ENCODE data around the gene GTF3C1.

The GTF3C1 gene

DNA sequence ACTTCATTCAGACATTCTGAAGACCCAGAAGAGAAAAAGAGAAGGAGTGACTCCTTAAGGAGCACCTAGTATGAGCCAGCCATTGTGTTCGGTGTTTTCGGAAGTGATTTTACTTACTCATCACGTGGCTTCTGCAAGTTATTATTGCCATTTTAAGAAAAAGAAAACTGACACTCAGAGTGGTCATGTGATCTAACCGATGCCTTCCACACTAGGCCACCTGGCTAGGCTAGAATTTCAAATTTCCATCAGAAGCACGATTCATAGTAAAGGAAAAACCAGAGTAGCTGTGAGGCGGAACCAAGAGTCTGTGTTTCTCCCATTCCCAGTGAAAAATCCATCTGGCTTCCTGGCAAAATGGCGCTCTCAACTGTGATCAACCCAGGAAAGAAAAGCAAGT is 32.0 kb downstream of the GTF3C1 start:
- no peak for DNase-seq (ENCODE audit: low spot score)

DNA sequence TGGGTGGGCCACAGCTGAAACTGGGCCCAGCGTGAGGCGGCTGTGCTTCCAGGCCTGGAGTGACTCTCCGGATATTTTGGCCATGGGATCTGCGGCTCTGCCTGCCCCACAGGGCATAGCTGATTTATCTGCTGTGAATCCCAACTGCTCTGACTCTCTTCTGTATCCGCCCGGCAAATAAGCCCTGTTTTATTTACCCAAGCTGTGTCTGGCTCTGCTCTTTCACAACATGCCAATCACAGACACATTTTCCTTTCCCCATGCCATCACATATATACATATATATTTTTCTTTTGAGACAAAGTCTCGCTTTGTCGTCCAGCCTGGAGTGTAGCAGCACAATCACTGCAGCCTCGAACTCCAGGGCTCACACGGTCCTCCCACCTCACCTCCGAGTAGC is 33.3 kb downstream of the GTF3C1 start:
- no peak for DNase-seq (ENCODE audit: low spot score)

DNA sequence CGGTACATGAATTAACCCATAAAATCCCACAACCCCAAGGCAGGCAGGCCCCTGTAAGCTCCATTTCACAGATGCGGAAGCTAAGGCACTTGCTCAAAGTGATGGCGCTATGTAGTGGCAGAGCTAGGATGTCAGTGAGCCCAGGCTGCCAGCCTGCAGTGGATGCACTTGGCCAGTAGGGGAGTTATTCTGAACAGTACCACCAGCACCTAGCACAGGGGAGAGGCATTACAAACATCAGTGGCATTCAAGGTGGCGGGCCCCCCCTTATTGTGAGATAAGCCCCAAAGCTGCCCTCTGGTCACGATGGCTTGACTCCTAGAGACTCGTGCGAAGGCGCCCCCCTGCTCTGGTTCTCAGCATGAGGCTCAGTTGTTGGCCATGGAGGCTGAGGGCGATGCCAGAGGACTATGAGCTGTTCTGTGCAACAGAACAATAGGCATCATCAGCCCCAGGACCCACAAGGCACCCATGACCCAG is 33.8 kb downstream of the GTF3C1 start:
- no peak for DNase-seq (ENCODE audit: low spot score)

DNA sequence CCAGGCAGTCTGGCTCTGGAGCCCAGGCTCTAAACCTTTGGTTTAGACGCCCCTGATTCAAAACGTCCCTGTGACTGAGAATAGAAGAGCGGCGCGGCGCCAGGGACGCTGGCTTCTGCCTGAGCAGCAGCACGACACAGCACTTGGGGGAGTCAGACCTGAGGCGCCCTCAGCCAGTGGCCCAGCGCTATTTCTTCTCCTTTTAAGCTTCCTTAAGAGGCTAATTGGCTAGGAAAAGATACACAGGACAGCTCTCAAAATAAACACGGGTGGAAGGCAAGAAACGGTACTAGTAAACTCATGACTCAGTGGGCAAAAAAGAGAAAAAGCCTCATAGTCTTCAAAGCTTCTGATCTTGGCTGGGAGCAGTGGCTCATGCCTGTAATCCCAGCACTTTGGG is 34.9 kb downstream of the GTF3C1 start:
- DNase-seq (ENCODE audit: low spot score), result no peak

DNA sequence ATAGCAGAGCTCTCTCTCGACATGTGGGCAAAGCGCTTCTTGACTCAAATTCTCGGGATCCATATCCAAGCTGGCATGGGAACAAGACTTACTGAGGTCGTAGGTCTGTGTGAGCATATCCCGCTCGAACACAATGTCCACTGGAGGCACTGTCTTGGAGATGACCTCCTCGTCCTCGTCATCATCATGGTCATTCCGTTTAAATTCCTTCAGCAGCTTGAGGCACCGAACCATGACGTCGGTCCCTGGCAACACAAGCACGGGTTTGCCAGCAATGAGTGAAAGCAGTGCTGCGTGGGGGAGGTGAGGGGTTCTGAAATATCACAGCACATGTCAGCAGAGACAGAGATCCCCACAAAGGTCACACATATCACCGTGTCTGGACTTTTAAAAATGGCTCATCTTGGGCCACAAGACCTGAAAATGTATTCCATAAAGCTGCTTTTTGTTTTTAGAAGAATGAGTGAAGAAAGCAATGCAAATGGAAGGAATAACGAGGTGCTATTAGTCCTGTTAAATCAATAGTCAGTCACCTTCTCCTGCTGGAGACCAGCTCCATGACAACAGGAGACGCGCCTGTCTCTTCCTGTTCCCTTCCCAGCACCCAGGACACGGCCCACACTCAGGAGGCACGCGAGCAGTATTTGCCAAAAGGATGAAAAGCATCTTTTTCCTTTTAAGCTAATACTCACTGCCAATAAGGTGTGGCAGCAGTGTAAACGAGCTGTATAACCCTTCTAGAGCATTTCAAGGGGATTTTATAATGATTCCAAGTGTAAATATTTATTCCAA is 37.9 kb downstream of the GTF3C1 start:
- no peak for DNase-seq (ENCODE audit: low spot score)

DNA sequence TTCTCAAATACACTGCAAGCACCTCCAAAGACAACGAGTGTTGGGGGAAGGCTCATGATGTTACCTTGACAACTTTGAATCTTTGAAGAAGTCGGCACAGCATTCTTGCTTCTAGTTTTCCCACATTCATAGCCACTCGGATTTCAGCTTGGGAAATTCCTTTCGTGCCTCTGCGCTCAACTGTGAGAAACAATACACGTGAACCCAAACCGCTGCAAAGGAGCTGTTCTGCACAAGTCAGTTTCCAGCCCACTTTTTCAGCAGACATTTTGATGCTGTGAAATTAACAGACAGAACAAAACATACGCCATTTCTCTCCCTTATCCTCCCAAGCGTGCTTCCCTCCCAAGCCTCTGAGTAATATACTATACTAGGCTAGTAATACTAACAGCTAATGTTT is 41.2 kb downstream of the GTF3C1 start:
- no peak for DNase-seq (ENCODE audit: low spot score)

DNA sequence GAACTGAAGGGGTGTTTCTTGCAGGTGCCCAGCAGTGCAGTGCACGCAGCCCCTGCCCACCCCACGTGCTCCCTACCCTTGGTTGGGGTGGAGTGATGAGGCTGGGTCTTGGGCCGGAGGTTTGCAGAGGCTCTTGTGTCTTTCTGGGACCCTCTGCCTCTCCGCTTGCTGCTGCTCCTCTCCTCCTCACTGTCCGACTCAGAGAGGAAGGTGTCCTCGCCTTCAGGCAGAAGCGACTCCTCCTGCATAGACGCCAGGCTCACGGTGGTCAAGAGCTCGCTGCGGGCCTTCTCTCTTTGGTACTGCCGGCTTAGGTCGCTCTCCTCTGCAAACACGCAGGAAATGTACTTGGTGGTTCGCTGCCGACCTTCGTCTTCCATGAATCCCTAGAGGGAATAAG is 42.9 kb downstream of the GTF3C1 start:
- no peak for DNase-seq (ENCODE audit: low spot score)

DNA sequence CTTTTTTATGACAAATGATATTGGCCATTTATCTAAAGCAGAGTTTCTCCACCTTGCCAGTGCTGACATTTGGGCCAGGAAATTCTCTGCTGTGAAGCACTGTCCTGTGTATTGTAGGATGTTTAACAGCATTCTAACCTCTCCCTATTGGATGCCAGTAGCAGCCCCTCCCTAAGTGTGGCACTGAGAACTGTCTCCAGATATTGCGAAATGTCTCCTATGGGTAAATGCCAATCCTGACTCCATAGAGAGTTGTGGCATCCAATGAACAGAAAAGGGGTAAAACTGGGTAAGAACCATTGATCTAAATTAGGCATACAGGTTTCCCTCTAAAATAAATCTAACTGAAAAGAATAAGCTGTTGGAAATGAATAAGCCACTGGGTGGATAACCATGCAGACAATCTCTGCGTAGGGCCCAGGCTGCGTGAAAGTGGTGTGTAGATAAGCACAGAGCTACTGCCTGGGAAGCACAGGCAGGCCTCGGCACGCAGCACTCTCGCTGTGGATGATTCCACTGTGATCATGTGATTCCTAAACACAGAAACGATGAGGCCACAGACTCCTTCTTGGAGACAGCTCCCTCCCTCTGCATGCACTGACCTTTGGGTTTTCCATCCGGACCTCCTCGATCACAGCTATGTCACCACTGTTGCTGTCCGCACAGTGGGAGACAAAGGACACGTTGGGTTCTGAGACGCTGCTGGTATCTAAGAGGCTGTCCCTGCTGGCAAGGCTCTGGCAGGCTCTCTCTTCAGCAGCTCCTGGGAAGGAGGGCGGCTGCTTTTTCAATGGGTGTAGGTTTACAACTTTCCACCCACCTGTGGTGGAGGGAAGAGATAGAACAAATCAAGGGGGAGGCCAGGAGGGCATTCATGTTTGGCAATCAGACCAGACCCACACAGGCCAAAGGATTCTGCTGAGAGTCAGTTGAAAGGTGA is 44.1 kb downstream of the GTF3C1 start:
- DNase-seq (ENCODE audit: low spot score), result no peak

DNA sequence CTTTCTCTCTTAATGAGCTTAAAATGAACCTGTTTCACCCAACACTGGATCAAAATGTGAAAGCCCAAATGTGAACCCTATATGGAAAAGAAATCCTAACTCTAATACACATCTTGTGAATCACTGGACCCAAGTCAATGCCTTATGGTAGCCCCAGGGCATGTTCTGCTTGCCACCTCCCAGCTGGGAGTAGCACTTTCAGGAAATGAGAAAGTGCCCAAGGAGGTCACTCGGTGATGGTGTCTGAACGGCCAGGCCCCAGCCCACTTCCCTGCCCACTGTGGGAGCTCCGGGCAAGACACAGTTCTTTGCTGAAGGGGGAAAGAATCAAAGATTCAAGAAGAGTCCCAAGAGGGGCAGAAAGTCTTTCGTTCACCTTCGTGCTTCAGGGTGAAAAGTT is 46.1 kb downstream of the GTF3C1 start:
- DNase-seq (ENCODE audit: low spot score), result no peak

DNA sequence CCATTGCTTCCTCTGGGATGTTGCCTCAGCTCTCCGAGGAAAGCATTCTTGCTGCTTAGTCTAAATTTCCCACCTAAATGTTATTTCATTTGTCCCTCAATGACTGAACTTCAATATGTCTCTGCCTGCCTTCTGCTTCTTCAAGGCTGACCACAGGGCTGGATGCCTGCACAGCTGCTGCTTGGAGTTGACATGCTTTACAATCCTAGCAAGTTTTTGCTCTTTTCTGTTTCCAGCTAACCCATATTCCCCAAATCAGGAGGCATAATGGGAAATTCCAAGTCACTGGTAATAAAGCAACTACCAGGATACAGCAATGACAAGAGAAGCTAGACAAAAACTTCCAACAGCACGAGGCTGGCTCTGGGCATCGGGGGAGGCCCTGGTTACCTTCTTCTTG is 48.9 kb downstream of the GTF3C1 start:
- no peak for DNase-seq (ENCODE audit: low spot score)

DNA sequence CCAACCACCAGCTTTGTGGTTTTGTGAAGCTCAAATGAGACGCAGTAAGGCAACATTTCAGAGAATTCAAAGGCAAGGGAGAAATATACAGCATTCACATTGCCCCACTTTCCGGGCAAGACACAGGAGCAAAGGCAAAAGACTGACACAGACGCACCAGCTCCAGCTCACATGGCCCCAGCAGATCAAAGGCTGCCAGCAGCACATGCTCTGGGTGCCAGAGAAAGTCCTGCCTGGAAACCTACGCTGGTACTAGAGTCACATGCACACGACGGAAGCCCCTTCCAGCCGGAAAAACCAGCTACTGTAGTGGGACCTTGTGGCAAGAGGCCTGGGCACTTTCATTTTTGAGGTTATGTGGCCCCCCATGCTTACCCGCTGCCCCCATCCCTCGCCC is 50.1 kb downstream of the GTF3C1 start:
- no peak for DNase-seq (ENCODE audit: low spot score)

DNA sequence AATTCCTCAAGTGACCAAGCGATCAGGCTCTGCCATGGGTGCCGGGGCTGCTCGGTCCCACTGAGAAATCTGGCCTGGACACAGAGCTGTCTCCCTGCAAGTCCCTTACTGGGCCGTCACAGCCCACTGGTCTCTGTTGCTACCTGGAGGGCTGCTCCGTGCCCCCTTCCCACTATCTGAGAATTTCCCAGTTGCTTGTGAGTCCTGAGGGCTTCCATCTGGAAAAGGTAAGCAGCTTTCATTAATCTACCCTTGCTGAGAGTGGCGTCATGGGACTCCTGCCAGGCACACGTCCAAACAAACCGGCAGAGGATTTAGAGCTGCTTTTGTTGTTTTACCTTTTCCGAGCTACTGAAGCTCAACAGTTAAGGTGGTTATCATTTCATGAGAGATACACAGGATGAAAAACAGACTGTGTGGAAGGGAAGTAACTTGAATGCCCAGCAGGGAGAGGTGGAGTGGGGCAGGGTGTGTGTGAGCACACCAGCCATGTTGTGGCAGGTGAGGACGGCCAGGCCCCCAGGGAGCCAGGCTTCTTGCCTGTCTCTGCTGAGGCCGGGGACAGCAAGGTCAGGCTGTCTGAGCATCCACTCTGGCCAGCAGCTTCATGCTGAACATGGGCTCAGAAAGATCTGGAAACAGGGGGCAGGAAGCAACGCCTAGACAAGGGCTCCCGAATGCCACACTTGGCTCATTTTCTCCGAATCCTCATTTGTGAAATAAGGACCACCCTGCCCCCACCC is 50.6 kb downstream of the GTF3C1 start:
- DNase-seq (ENCODE audit: low spot score), result no peak

DNA sequence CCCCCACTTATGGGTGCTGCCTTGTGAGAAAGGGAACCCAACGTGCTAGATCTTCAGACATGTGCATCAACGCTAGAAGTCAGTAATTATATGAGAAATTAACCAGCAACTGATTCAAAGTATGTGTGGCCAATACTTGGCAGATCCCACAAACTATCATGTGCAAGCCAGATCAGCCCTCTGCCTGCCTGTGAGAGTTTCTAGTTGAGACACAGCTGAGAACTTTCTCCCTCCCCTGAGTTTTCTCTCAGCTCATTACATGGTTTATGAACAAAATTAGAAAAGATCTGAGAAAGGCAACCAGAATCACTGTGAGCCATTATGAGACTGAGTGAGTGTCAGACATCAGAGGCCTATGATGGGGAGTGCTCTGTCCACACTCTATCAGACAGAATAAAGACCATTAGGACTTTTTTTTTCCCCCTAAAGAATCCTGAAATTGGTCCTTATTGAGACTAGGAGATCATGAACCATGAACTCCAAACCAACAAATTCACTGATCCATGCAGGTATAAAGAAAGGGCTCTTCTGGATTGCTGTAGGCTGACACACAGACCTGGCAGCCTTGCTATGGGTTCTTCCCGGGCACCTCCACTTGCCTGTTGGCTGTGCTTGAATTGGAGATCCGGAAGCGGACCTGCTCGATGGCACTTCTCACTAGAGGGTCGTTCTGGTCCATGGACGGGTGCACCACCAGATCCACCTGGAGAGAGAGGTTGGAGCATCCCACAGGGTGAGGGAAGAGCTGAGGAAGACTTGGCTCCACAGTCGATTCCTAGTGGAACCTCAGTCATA is 51.5 kb downstream of the GTF3C1 start:
- no peak for DNase-seq (ENCODE audit: low spot score)

DNA sequence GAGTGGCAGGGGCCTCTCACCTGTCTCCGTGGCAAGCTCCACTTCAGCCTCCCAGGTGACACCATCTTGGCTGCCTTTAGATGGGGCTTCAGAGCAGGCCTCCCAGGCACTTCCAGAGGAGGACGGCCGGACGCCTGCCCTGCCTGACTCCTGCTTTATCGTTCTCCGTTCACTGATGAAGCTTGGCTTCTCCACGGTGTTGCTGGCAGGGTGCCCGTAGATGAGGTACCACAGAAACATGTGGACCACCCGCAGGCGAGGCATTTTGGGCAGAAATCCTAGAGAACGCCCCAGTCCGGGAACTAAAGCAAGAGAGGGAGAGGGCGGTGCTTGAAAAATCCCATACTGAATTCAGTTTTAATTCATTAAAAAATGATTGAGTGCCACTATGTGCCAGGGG is 54.5 kb downstream of the GTF3C1 start:
- no peak for DNase-seq (ENCODE audit: low spot score)

DNA sequence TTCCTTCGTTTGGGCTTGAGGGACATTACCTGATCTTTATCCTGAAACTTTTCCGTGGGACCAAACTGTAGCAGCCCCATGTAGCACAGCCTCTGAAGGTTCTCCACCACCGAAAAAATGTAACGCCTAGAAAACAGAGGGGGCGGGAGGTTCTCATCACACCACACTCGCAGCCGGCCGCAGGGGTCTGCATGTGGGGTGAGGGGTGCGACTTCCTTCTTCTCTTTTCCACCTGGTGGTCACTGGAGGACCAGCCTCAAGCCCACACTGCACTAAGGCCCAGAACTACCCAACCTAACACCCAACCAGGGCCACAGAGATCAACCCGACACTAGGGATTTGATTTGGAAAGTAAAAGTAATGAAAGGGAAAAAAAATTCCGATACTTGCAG is 57.1 kb downstream of the GTF3C1 start:
- no peak for DNase-seq (ENCODE audit: low spot score)

DNA sequence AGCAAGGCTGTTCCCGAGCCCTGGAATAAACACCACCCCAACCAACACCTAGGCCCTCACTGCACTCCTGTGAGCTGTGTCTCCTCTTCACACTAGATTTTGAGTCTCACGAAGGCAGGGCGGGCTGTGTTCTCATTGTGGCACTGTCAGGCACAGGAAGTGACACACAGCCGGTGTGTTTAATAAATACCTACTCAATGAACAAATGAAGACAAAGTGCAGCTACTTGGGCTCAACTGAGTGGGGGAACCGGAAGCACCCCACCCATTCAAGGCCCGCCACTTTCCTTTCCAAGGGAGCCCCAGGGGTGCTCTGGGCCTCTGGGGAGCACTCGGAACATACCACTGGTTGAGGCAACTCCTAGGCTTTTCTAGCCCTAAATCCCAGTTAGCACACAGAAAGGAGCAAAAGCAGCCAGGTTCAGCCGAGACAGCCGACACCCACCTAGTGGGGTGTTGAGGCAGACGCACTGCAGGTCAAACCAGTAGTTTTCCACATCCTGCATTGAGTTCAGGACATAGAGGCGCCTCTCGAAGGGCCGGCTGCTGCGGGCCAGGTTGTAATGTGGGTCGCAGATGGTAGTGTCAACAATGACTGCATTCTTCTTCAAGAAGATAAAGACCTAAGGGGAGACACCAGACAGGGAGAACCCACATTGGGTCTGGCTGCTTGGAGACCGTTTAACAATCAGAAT is 57.7 kb downstream of the GTF3C1 start:
- peak; percentile 4 for DNase-seq (ENCODE audit: low spot score)

DNA sequence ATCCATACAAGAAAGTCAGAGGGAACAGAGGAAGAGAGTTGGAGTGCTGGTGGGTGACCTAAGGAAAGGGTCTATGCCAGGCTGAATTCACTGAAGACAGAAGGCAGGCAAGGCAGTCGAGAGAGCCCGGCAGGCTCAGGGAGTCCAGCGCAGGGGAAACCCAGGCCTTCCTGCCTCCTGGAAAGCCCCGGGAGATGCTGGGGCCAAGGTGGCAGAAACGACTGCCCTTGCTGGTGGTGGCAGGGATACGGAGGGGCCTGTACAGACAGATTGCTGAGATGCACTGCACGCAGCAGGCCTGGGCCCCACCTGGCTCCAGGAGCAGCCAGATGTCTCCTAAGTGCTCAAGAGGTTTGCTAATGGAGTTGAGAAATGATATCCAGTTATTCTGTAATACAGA is 59.8 kb downstream of the GTF3C1 start:
- no peak for DNase-seq (ENCODE audit: low spot score)

DNA sequence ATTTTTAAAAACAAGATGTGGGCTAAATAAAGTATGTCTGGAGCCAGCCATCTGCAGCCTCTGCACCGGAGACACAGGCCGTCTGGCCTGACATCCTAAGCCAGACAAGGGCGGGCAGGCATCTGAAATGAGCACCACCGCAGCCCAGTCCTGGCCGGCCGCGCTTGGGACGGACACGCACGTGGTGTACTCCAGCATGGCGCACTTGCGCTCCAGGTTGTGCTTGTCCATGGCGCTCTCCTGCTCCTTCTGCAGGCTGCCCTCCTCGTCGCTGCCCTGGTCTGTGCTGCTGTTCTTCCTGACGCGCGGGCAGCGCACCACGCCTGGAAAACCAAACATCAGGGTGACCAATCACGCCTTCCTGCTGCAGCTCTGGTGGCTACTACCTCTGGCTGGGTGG is 60.3 kb downstream of the GTF3C1 start:
- no peak for DNase-seq (ENCODE audit: low spot score)

DNA sequence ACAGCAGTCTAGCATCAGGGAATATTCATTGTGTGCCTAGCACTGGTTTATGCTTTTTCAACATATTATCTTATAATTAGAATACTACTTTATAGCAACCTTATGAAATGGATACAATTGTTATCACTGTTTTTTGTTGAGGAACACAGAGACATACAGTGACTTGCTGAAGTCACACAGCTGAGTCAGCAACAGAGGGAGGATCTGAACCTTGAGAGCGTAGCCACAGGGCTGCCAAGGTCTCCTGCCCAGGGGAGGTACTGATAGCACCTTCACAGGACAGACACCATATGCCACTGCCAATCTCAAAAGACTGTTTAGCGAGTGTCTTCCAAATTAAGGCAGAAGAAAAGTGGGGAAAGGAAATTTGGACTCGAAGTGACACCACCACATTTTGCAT is 63.0 kb downstream of the GTF3C1 start:
- no peak for DNase-seq (ENCODE audit: low spot score)

DNA sequence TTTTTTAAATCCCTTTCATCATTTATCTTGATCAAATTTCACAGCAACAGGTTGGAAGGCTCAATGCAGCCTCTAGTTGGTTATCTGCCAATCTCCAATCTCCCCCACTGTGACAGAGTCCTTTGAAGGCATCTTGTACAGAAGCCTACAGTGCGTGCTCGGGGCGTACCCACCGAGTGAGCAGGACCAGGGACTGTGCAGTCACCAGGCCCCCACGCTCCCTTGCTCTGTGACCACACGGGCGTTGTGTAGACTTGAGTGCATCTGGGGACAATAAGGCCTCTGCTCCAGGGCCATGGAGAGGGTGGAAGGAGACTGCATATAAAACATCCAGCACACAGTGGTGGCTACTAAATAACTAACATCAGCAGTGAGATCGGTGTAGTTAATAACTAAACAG is 63.4 kb downstream of the GTF3C1 start:
- no peak for DNase-seq (ENCODE audit: low spot score)

DNA sequence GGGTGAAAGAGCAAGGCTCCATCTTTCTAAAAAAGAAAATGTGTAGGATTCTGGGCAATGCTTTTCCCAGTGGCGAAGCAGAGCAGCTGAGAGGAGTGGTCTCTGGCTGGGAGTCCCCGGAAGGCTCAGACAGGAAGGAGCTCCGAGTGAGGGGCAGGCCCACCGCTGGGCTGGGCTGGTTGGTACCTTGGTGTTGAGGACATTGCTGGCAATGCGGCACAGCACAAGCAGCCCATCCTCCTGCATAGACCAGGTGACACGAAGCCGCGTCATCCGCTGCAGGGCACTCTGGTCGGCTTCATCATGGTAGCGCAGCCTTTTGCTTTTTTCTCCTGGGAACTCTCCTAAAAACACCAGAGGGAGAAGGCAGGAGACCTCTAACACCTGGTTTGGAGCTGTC is 63.9 kb downstream of the GTF3C1 start:
- no peak for DNase-seq (ENCODE audit: low spot score)

All from CD4-positive, alpha-beta T cell treated with Interleukin-15 for 4 hours (primary cell).